ENCODE data around the gene UGT1A5. TPM values are rescaled to one million over a fixed set of nuclear protein-coding genes. Genes with fewer than 3 reads are reported as not detected.

Gene UGT1A5
- polyA plus RNA-seq, 1 donor from 2014 or later = not detected

- H3F3A ChIP-seq (ENCODE audit: insufficient read depth, low read length, poor library complexity, severe bottlenecking) = no peaks in the 10 kb centered on the region
- no peaks in the 10 kb centered on the region for H3K79me2 ChIP-seq (replicated peaks; ENCODE audit: insufficient read depth, low read length)
- TF ChIP-seq EP300 (conservative IDR thresholded peaks at IDR 0.05; ENCODE audit: poor library complexity, severe bottlenecking) (no peak), MXI1 (conservative IDR thresholded peaks at IDR 0.05; ENCODE audit: poor library complexity, severe bottlenecking) (no peak), RAD21 (conservative IDR thresholded peaks at IDR 0.05) (no peak), TAF1 (IDR thresholded peaks at IDR 0.05; ENCODE audit: low read depth) (no peak), SMC3 (conservative IDR thresholded peaks at IDR 0.05; ENCODE audit: poor library complexity) (no peak), EZH2 (IDR thresholded peaks at IDR 0.05; ENCODE audit: borderline replicate concordance, insufficient read depth, low read length, poor library complexity, severe bottlenecking) (no peak), POLR2AphosphoS5 (IDR thresholded peaks at IDR 0.05) (no peak)
- TF ChIP-seq, protein P1, sequence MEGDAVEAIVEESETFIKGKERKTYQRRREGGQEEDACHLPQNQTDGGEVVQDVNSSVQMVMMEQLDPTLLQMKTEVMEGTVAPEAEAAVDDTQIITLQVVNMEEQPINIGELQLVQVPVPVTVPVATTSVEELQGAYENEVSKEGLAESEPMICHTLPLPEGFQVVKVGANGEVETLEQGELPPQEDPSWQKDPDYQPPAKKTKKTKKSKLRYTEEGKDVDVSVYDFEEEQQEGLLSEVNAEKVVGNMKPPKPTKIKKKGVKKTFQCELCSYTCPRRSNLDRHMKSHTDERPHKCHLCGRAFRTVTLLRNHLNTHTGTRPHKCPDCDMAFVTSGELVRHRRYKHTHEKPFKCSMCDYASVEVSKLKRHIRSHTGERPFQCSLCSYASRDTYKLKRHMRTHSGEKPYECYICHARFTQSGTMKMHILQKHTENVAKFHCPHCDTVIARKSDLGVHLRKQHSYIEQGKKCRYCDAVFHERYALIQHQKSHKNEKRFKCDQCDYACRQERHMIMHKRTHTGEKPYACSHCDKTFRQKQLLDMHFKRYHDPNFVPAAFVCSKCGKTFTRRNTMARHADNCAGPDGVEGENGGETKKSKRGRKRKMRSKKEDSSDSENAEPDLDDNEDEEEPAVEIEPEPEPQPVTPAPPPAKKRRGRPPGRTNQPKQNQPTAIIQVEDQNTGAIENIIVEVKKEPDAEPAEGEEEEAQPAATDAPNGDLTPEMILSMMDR (IDR thresholded peaks at IDR 0.05; ENCODE audit: poor library complexity, severe bottlenecking) = no peak
- TF ChIP-seq, protein P2, sequence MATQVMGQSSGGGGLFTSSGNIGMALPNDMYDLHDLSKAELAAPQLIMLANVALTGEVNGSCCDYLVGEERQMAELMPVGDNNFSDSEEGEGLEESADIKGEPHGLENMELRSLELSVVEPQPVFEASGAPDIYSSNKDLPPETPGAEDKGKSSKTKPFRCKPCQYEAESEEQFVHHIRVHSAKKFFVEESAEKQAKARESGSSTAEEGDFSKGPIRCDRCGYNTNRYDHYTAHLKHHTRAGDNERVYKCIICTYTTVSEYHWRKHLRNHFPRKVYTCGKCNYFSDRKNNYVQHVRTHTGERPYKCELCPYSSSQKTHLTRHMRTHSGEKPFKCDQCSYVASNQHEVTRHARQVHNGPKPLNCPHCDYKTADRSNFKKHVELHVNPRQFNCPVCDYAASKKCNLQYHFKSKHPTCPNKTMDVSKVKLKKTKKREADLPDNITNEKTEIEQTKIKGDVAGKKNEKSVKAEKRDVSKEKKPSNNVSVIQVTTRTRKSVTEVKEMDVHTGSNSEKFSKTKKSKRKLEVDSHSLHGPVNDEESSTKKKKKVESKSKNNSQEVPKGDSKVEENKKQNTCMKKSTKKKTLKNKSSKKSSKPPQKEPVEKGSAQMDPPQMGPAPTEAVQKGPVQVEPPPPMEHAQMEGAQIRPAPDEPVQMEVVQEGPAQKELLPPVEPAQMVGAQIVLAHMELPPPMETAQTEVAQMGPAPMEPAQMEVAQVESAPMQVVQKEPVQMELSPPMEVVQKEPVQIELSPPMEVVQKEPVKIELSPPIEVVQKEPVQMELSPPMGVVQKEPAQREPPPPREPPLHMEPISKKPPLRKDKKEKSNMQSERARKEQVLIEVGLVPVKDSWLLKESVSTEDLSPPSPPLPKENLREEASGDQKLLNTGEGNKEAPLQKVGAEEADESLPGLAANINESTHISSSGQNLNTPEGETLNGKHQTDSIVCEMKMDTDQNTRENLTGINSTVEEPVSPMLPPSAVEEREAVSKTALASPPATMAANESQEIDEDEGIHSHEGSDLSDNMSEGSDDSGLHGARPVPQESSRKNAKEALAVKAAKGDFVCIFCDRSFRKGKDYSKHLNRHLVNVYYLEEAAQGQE (IDR thresholded peaks at IDR 0.05; ENCODE audit: borderline replicate concordance) = no peak
- no peak overlapping the region for H3K4me3 ChIP-seq (ENCODE audit: low read length)
- H3K4me2 ChIP-seq (ENCODE audit: low read length) = no peak overlapping the region
- H3K27ac ChIP-seq (ENCODE audit: low read length) = no peak overlapping the region
- no peaks in the 10 kb centered on the region for H3K9me3 ChIP-seq (ENCODE audit: low read length)
- H3K9me2 ChIP-seq (ENCODE audit: insufficient read depth, low read length) = no peaks in the 10 kb centered on the region
- no peaks in the 10 kb centered on the region for H4K20me1 ChIP-seq (ENCODE audit: insufficient read depth)
- H3K9ac ChIP-seq (ENCODE audit: low read length) = no peak overlapping the region
- no peaks in the 10 kb centered on the region for H3K27me3 ChIP-seq (ENCODE audit: insufficient read depth, low read depth, low read length)
- no peaks in the 10 kb centered on the region for H3K36me3 ChIP-seq (ENCODE audit: insufficient read depth, low read length)
- no peak overlapping the region for H2AFZ ChIP-seq (ENCODE audit: low read depth, low read length)
Observed at GRCh38 chr2:233691443-233692433, 21.0 kb upstream of the UGT1A5 start.

DNA sequence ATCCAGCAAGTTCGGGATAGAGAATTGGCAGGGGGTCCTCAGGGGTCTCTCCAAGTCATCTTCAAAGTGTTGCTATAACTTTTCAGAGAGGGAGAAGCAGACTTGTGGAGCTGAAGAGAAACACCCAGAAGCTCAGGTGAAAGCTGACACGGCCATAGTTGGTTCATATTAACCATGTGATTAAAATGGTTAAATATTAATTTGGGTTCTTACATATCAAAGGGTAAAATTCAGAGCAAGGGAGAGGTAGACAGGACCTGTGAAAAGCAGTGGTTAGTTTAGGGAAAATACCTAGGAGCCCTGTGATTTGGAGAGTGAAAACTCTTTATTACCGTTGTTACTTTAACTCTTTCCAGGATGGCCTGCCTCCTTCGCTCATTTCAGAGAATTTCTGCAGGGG, 20.1 kb upstream of the UGT1A5 start, which contains the start of gene UGT1A6:
Gene UGT1A6, plus strand, starts transcription at position 243 of the 400 bp plus-strand sequence. Its CDS starts 115 bp downstream, at position 358.
- H3K27ac ChIP-seq (ENCODE audit: low read length) = no peak within 1 kb of the TSS
- H2AFZ ChIP-seq (ENCODE audit: low read depth, low read length) = no peak within 1 kb of the TSS
- H3K4me3 ChIP-seq (ENCODE audit: low read length) = no peak within 1 kb of the TSS
- H3K9me3 ChIP-seq (ENCODE audit: low read length) = no peaks in the 10 kb centered on the region
- H4K20me1 ChIP-seq (ENCODE audit: insufficient read depth) = no peaks in the 10 kb centered on the region
- H3F3A ChIP-seq (ENCODE audit: insufficient read depth, low read length, poor library complexity, severe bottlenecking) = no peaks in the 10 kb centered on the region
- no peaks in the 10 kb centered on the region for H3K36me3 ChIP-seq (ENCODE audit: insufficient read depth, low read length)
- no peak within 1 kb of the TSS for H3K9ac ChIP-seq (ENCODE audit: low read length)
- no peaks in the 10 kb centered on the region for H3K79me2 ChIP-seq (replicated peaks; ENCODE audit: insufficient read depth, low read length)
- H3K27me3 ChIP-seq (ENCODE audit: insufficient read depth, low read depth, low read length) = no peaks in the 10 kb centered on the region
- no peaks in the 10 kb centered on the region for H3K9me2 ChIP-seq (ENCODE audit: insufficient read depth, low read length)
- TF ChIP-seq EP300 (conservative IDR thresholded peaks at IDR 0.05; ENCODE audit: poor library complexity, severe bottlenecking) (no peak), RAD21 (conservative IDR thresholded peaks at IDR 0.05) (no peak), EZH2 (IDR thresholded peaks at IDR 0.05; ENCODE audit: borderline replicate concordance, insufficient read depth, low read length, poor library complexity, severe bottlenecking) (no peak), SMC3 (conservative IDR thresholded peaks at IDR 0.05; ENCODE audit: poor library complexity) (no peak), MXI1 (conservative IDR thresholded peaks at IDR 0.05; ENCODE audit: poor library complexity, severe bottlenecking) (no peak), POLR2AphosphoS5 (IDR thresholded peaks at IDR 0.05) (no peak), TAF1 (IDR thresholded peaks at IDR 0.05; ENCODE audit: low read depth) (no peak)
- TF ChIP-seq, protein P2 (IDR thresholded peaks at IDR 0.05; ENCODE audit: borderline replicate concordance) = no peak
- H3K4me2 ChIP-seq (ENCODE audit: low read length) = no peak within 1 kb of the TSS

All from neural cell (in vitro differentiated cells).